Duodenal mucosa (tissue), 2 donors: Measurements from ENCODE around the gene LYAR.

Experiments used
- H3K27ac ChIP-seq: one replicate; pipeline ENCODE4 v1.7.0; 2013; ENCODE audit warnings: low read depth, low read length
- H3K27me3 ChIP-seq, 2 donors: one replicate each; pipeline ENCODE4 v1.7.0; 2013; ENCODE audit warnings: low read length in 2 of 2, control low read depth in 1 of 2; ENCODE audit not compliant: insufficient read depth in 2 of 2, control insufficient read depth in 1 of 2
- H3K36me3 ChIP-seq, 2 donors: one replicate each; pipeline ENCODE4 v1.7.0; 2013; ENCODE audit warnings: low read length in 2 of 2, control low read depth in 1 of 2; ENCODE audit not compliant: insufficient read depth in 2 of 2, control insufficient read depth in 1 of 2
- H3K4me1 ChIP-seq, 2 donors: one replicate each; pipeline ENCODE4 v1.7.0; 2013; ENCODE audit warnings: low read length in 2 of 2, control low read depth in 1 of 2; ENCODE audit not compliant: insufficient read depth in 2 of 2, control insufficient read depth in 1 of 2
- H3K4me3 ChIP-seq, 2 donors: one replicate each; pipeline ENCODE4 v1.7.0; 2013; ENCODE audit warnings: low read length in 2 of 2, low read depth in 1 of 2
- H3K9ac ChIP-seq, 2 donors: one replicate each; pipeline ENCODE4 v1.7.0; 2013; ENCODE audit warnings: low read length in 2 of 2, low read depth in 1 of 2
- H3K9me3 ChIP-seq, 2 donors: one replicate each; pipeline ENCODE4 v1.7.0; 2013; ENCODE audit warnings: low read length in 2 of 2, control low read depth in 1 of 2; ENCODE audit not compliant: control insufficient read depth in 1 of 2

LYAR gene

GRCh38 chr4:4226606-4227438, 63.1 kb downstream of the LYAR start, which contains the start of gene OTOP1:
Gene OTOP1, minus strand, starts transcription at chr4:4226929. Its CDS starts 65 bp downstream, at chr4:4226864.
- Histone ChIP-seq H3K9me3 (no peaks in the 10 kb centered on the region), H3K4me1 (no peaks in the 10 kb centered on the region), H3K27me3 (peaks cover 6 to 22% of the 10 kb centered on the region in 2 donors), H3K9ac (no peak within 1 kb of the TSS), H3K27ac (no peak within 1 kb of the TSS), H3K36me3 (no peaks in the 10 kb centered on the region), H3K4me3 (no peak within 1 kb of the TSS)

GRCh38 chr4:4225915-4226605, 63.9 kb downstream of the LYAR start:
- Histone ChIP-seq H3K27ac (no peak overlapping the region), H3K36me3 (no peaks in the 10 kb centered on the region), H3K4me1 (no peaks in the 10 kb centered on the region), H3K9ac (no peak overlapping the region), H3K9me3 (no peaks in the 10 kb centered on the region), H3K27me3 (peaks cover 6 to 22% of the 10 kb centered on the region in 2 donors), H3K4me3 (no peak overlapping the region)
